ENCODE results near the gene TRPM4.

DNA sequence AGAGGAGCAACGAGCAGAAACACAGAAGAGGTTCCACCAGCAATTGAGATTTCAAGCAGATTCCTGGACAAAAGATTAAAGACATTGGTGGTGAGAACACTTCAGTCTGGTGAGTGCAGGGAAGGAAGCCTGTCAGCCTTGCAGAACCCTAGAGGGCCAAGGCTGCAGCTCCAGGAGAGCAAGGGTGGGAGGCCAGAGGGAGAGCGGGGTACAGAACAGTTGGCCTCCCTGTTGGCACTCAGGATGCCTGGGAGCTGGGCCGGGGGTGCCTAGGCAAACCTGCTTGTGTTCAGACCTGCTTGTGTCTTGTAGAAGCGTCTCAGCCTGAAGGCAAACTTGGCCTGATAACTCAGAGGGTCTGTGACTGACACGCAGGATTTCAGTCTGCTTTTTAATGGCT lies 48.5 kb upstream of the TRPM4 start:
- TF ChIP-seq, protein P1, sequence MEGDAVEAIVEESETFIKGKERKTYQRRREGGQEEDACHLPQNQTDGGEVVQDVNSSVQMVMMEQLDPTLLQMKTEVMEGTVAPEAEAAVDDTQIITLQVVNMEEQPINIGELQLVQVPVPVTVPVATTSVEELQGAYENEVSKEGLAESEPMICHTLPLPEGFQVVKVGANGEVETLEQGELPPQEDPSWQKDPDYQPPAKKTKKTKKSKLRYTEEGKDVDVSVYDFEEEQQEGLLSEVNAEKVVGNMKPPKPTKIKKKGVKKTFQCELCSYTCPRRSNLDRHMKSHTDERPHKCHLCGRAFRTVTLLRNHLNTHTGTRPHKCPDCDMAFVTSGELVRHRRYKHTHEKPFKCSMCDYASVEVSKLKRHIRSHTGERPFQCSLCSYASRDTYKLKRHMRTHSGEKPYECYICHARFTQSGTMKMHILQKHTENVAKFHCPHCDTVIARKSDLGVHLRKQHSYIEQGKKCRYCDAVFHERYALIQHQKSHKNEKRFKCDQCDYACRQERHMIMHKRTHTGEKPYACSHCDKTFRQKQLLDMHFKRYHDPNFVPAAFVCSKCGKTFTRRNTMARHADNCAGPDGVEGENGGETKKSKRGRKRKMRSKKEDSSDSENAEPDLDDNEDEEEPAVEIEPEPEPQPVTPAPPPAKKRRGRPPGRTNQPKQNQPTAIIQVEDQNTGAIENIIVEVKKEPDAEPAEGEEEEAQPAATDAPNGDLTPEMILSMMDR (IDR thresholded peaks at IDR 0.05; ENCODE audit: borderline replicate concordance, extremely low read depth, low read length, poor library complexity, severe bottlenecking), result no peak
- no peak for TF ChIP-seq EZH2 (IDR thresholded peaks at IDR 0.05; ENCODE audit: borderline replicate concordance, low read depth, low read length, severe bottlenecking)

Measured in DND-41 (cell line).